Measurements from ENCODE around the gene TK2. TPM values are rescaled to one million over a fixed set of nuclear protein-coding genes. Genes with fewer than 3 reads are reported as not detected.

The TK2 gene
- total RNA-seq, 2 experiments from 2014 or later = 3.6 to 5.1 TPM

GRCh38 chr16:66528294-66528693 lies 21.6 kb downstream of the TK2 start:
- H3K27ac Mint-ChIP-seq = no peak overlapping the region
- POLR2A ChIA-PET = interaction anchor here (1.2 kb wide), 1 partner anchor 24 kb away, joined by 3 read pairs; the partner anchor contains the start of gene CKLF
- no peak overlapping the region for H3K27ac ChIP-seq (ENCODE audit: low read depth in 1 of 2, low read length in 2 of 2)
- H3K36me3 Mint-ChIP-seq (ENCODE audit: low read depth) = peaks cover 6% of the 10 kb centered on the region
- DNase-seq = no peak
- H3K4me1 ChIP-seq (ENCODE audit: insufficient read depth, low read length) = peaks cover 32% of the 10 kb centered on the region
- H3K4me1 Mint-ChIP-seq (ENCODE audit: low read depth) = peaks cover 43% of the 10 kb centered on the region
- intact Hi-C loops (cut with DNase I, micrococcal nuclease) = no loop called here
- H3K36me3 ChIP-seq (ENCODE audit: insufficient read depth, low read length) = peaks cover 8% of the 10 kb centered on the region
- H3K9me3 ChIP-seq (ENCODE audit: control insufficient read depth in 1 of 2, insufficient read depth in 1 of 2, low read length in 2 of 2) = no peaks in the 10 kb centered on the region
- no peaks in the 10 kb centered on the region for H3K27me3 Mint-ChIP-seq
- no peak overlapping the region for H3K4me3 Mint-ChIP-seq
- TF ChIP-seq, protein P1, sequence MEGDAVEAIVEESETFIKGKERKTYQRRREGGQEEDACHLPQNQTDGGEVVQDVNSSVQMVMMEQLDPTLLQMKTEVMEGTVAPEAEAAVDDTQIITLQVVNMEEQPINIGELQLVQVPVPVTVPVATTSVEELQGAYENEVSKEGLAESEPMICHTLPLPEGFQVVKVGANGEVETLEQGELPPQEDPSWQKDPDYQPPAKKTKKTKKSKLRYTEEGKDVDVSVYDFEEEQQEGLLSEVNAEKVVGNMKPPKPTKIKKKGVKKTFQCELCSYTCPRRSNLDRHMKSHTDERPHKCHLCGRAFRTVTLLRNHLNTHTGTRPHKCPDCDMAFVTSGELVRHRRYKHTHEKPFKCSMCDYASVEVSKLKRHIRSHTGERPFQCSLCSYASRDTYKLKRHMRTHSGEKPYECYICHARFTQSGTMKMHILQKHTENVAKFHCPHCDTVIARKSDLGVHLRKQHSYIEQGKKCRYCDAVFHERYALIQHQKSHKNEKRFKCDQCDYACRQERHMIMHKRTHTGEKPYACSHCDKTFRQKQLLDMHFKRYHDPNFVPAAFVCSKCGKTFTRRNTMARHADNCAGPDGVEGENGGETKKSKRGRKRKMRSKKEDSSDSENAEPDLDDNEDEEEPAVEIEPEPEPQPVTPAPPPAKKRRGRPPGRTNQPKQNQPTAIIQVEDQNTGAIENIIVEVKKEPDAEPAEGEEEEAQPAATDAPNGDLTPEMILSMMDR (IDR thresholded peaks at IDR 0.05) = no peak
- H3K27me3 ChIP-seq (ENCODE audit: control insufficient read depth in 1 of 2, insufficient read depth in 2 of 2, low read length in 2 of 2) = no peaks in the 10 kb centered on the region
- no peaks in the 10 kb centered on the region for H3K9me3 Mint-ChIP-seq
- no peak for ATAC-seq (ENCODE audit: poor library complexity)
- CTCF ChIA-PET = no interaction called here
- no peak overlapping the region for H3K4me3 ChIP-seq (ENCODE audit: low read length)

- Mint-ChIP-seq H3K36me3 (ENCODE audit: low read depth) (no peaks in the 10 kb centered on the region), H3K9me3 (no peaks in the 10 kb centered on the region), H3K27ac (peak overlapping the region; percentile 93), H3K4me1 (ENCODE audit: low read depth) (peaks cover 70% of the 10 kb centered on the region), H3K27me3 (no peaks in the 10 kb centered on the region), H3K4me3 (no peak overlapping the region)
- H3K4me1 ChIP-seq (ENCODE audit: insufficient read depth, low read length) = peaks cover 60% of the 10 kb centered on the region
- no peaks in the 10 kb centered on the region for H3K9me3 ChIP-seq (ENCODE audit: control insufficient read depth in 1 of 2, insufficient read depth in 1 of 2, low read length in 2 of 2)
- no peak for ATAC-seq (ENCODE audit: poor library complexity)
- H3K27ac ChIP-seq (ENCODE audit: low read depth in 1 of 2, low read length in 2 of 2) = peak overlapping the region; percentile 10 to 63
- ChIA-PET POLR2A (interaction anchor here (1.8 to 6.5 kb wide), 3 partner anchors 15 to 37 kb away, joined by 6 to 124 read pairs (median 28); partner anchors contain the start of genes CKLF and TK2), CTCF (interaction anchor here (1.0 to 1.5 kb wide), 2 partner anchors 26 to 32 kb away, joined by 3 read pairs; no protein-coding TSS in a partner anchor)
- peak in 2 of 14 experiments; percentile 50 to 61 for DNase-seq
- H3K27me3 ChIP-seq (ENCODE audit: control insufficient read depth in 1 of 2, insufficient read depth in 2 of 2, low read length in 2 of 2) = no peaks in the 10 kb centered on the region
- peaks cover 8% of the 10 kb centered on the region for H3K36me3 ChIP-seq (ENCODE audit: insufficient read depth, low read length)
- TF ChIP-seq, protein P1 (IDR thresholded peaks at IDR 0.05) = no peak
- intact Hi-C loops (cut with DNase I, micrococcal nuclease) = loop anchor here (2.0 kb wide), 1 partner anchor 23 kb away; no protein-coding TSS in a partner anchor
- H3K4me3 ChIP-seq (ENCODE audit: low read length) = no peak overlapping the region
These were observed 24.3 kb downstream of the TK2 start for GRCh38 chr16:66525396-66526180.

- H3K4me3 ChIP-seq (ENCODE audit: low read length) = no peak overlapping the region
- intact Hi-C loops (cut with DNase I, micrococcal nuclease) = loop anchor here in 1 of 2 experiments (2.0 kb wide), 1 partner anchor 24 kb away; no protein-coding TSS in a partner anchor
- peak overlapping the region; percentile 42 for H3K4me3 Mint-ChIP-seq
- no peaks in the 10 kb centered on the region for H3K27me3 Mint-ChIP-seq
- no peaks in the 10 kb centered on the region for H3K27me3 ChIP-seq (ENCODE audit: control insufficient read depth in 1 of 2, insufficient read depth in 2 of 2, low read length in 2 of 2)
- no peaks in the 10 kb centered on the region for H3K36me3 Mint-ChIP-seq (ENCODE audit: low read depth)
- peak overlapping the region; percentile 93 for H3K27ac Mint-ChIP-seq
- DNase-seq = peak in 4 of 14 experiments; percentile 40 to 70 (median 64)
- peak overlapping the region; percentile 55 to 63 for H3K27ac ChIP-seq (ENCODE audit: low read depth in 1 of 2, low read length in 2 of 2)
- TF ChIP-seq, protein P1 (IDR thresholded peaks at IDR 0.05) = no peak
- H3K4me1 Mint-ChIP-seq (ENCODE audit: low read depth) = peaks cover 79% of the 10 kb centered on the region
- ATAC-seq (ENCODE audit: poor library complexity) = no peak
- no peaks in the 10 kb centered on the region for H3K9me3 Mint-ChIP-seq
- H3K36me3 ChIP-seq (ENCODE audit: insufficient read depth, low read length) = peaks cover 5% of the 10 kb centered on the region
- ChIA-PET POLR2A (interaction anchor here (1.0 to 6.5 kb wide), 5 partner anchors 9 to 64 kb away, joined by 3 to 124 read pairs (median 6); partner anchors contain the start of genes CKLF and TK2), CTCF (interaction anchor here (1.0 to 4.0 kb wide), 4 partner anchors 27 to 84 kb away, joined by 3 to 15 read pairs (median 4); no protein-coding TSS in a partner anchor)
- H3K4me1 ChIP-seq (ENCODE audit: insufficient read depth, low read length) = peaks cover 69% of the 10 kb centered on the region
- H3K9me3 ChIP-seq (ENCODE audit: control insufficient read depth in 1 of 2, insufficient read depth in 1 of 2, low read length in 2 of 2) = no peaks in the 10 kb centered on the region
These were observed 25.2 kb downstream of the TK2 start for GRCh38 chr16:66524601-66525164.

All from CD4-positive, alpha-beta T cell (primary cell).